CD14-positive monocyte (primary cell): Measurements from ENCODE around the gene ADAMTS7. TPM values are rescaled to one million over a fixed set of nuclear protein-coding genes. Genes with fewer than 3 reads are reported as not detected.

Experiments used
- DNase-seq, 3 donors: peaks; one replicate each; pipeline ENCODE4 v3.0.0-alpha.2; 2011 to 2022
- H2AFZ ChIP-seq: 2 replicates; pipeline ENCODE4 v1.6.0; 2012; ENCODE audit warnings: mild to moderate bottlenecking, low read depth, low read length, inconsistent platforms; ENCODE audit not compliant: insufficient read depth, poor library complexity, severe bottlenecking
- H3K27ac ChIP-seq, 2 donors: 1 replicate in 1 of 2; 2 replicates in 1 of 2; pipeline ENCODE4 v1.5.1; 2012 to 2013; ENCODE audit warnings: low read length in 2 of 2, control low read depth in 1 of 2, inconsistent platforms in 1 of 2, low read depth in 1 of 2, mild to moderate bottlenecking in 1 of 2
- H3K27me3 ChIP-seq, 2 donors: one replicate each; pipeline versions ENCODE4 v1.6.0 to v1.6.1; 2011 to 2013; ENCODE audit warnings: low read length in 2 of 2; ENCODE audit not compliant: control insufficient read depth in 2 of 2, insufficient read depth in 2 of 2
- H3K36me3 ChIP-seq, 2 donors: replicated peaks in 1 of 2; 1 replicate in 1 of 2; 2 replicates in 1 of 2; pipeline versions ENCODE4 v1.5.1 to v1.6.1; 2012 to 2013; ENCODE audit warnings: low read length in 2 of 2, control low read depth in 1 of 2, inconsistent platforms in 1 of 2, mild to moderate bottlenecking in 1 of 2; ENCODE audit not compliant: insufficient read depth in 2 of 2, control insufficient read depth in 1 of 2
- H3K4me1 ChIP-seq, 2 donors: 1 replicate in 1 of 2; 2 replicates in 1 of 2; pipeline versions ENCODE4 v1.5.1 to v1.6.1; 2012 to 2013; ENCODE audit warnings: low read length in 2 of 2, control low read depth in 1 of 2, inconsistent platforms in 1 of 2, mild to moderate bottlenecking in 1 of 2, moderate library complexity in 1 of 2; ENCODE audit not compliant: insufficient read depth in 2 of 2, control insufficient read depth in 1 of 2
- H3K4me2 ChIP-seq: replicated peaks from 2 replicates; pipeline ENCODE3; 2012; ENCODE audit warnings: low read length, moderate library complexity, mild to moderate bottlenecking; ENCODE audit not compliant: poor library complexity, severe bottlenecking; ENCODE audit errors: extremely low read depth
- H3K4me3 ChIP-seq, 3 experiments: fragments of 200-600 bp in 1 of 3; sonication (generic) in 1 of 3; replicated peaks in 1 of 3; 1 replicate in 2 of 3; 2 replicates in 1 of 3; pipeline ENCODE4 v1.5.1; 2011 to 2013; ENCODE audit warnings: low read length in 3 of 3, mild to moderate bottlenecking in 3 of 3, control low read depth in 2 of 3, low read depth in 2 of 3, inconsistent platforms in 1 of 3, moderate library complexity in 1 of 3
- H3K79me2 ChIP-seq: 2 replicates; pipeline ENCODE4 v1.6.0; 2012; ENCODE audit warnings: mild to moderate bottlenecking, control low read depth, inconsistent platforms, low read length, moderate library complexity; ENCODE audit not compliant: insufficient read depth
- H3K9ac ChIP-seq: 2 replicates; pipeline ENCODE4 v1.6.0; 2017; ENCODE audit warnings: low read length, mild to moderate bottlenecking; ENCODE audit not compliant: insufficient read depth, poor library complexity, severe bottlenecking
- H3K9me3 ChIP-seq, 2 donors: replicated peaks in 1 of 2; 1 replicate in 1 of 2; 2 replicates in 1 of 2; pipeline versions ENCODE4 v1.5.1 to v1.6.1; 2012 to 2013; ENCODE audit warnings: low read length in 2 of 2, control low read depth in 1 of 2; ENCODE audit not compliant: control insufficient read depth in 1 of 2, insufficient read depth in 1 of 2
- H4K20me1 ChIP-seq: 2 replicates; pipeline ENCODE4 v1.6.0; 2012; ENCODE audit warnings: mild to moderate bottlenecking, low read length, control low read depth, moderate library complexity; ENCODE audit not compliant: insufficient read depth
- H3K27ac Mint-ChIP-seq, 7 donors: one replicate each; pipeline ENCODE4 v1.8.0; 2020; ENCODE audit warnings: mild to moderate bottlenecking in 7 of 7, mixed read lengths in 7 of 7, moderate library complexity in 6 of 7, inconsistent platforms in 2 of 7
- H3K27me3 Mint-ChIP-seq, 3 donors: one replicate each; pipeline ENCODE4 v1.8.0; 2021 to 2022; ENCODE audit warnings: low read depth in 3 of 3, mild to moderate bottlenecking in 3 of 3, mixed read lengths in 3 of 3, moderate library complexity in 3 of 3, inconsistent platforms in 1 of 3
- H3K36me3 Mint-ChIP-seq, 2 donors: one replicate each; pipeline ENCODE4 v1.8.0; 2020; ENCODE audit warnings: mixed read lengths in 2 of 2, inconsistent platforms in 1 of 2, mild to moderate bottlenecking in 1 of 2
- H3K4me1 Mint-ChIP-seq: one replicate; pipeline ENCODE4 v1.8.0; 2020; ENCODE audit warnings: mild to moderate bottlenecking, mixed read lengths
- H3K4me3 Mint-ChIP-seq, 2 donors: one replicate each; pipeline ENCODE4 v1.8.0; 2020; ENCODE audit warnings: mild to moderate bottlenecking in 2 of 2, mixed read lengths in 2 of 2, moderate library complexity in 1 of 2
- H3K9me3 Mint-ChIP-seq, 7 donors: one replicate each; pipeline ENCODE4 v1.8.0; 2020 to 2022; ENCODE audit warnings: mixed read lengths in 7 of 7, mild to moderate bottlenecking in 6 of 7, moderate library complexity in 6 of 7, inconsistent platforms in 2 of 7
- CTCF ChIP-seq: fragments of 200-600 bp; IDR thresholded peaks from one replicate; pipeline ENCODE4 v1.8.0; 2022; ENCODE audit warnings: antibody characterized with exemption, mild to moderate bottlenecking
- WGBS: methylation state at CpG from one replicate; pipeline ENCODE4 v1.1.5; 2013; ENCODE audit warnings: missing lambda C conversion rate; ENCODE audit not compliant: insufficient coverage; 5-methylcytosine and 5-hydroxymethylcytosine counted together
- intact Hi-C, 2 donors: fragments of 100-400 bp; cut with micrococcal nuclease; formaldehyde crosslinking; loops; one replicate each; pipeline versions ENCODE4 v1.15.0 to v1.15.1; 2023
- polyA plus RNA-seq, 3 donors: library from polyadenylated mRNA; depleted of rRNA in 1 of 3; unstranded in 2 of 3; stranded (reverse) in 1 of 3; fragments of 300-500 nt in 2 of 3; fragments of >200 nt in 1 of 3; fragmentation: Illumina TruSeq in 2 of 3; gene quantifications; 1 replicate in 2 of 3; 2 replicates in 1 of 3; pipeline ENCODE4 v1.2.3, GENCODE V29; 2012 to 2021

The ADAMTS7 gene
- polyA plus RNA-seq, 3 donors = not detected

GRCh38 chr15:78837131-78837530, 25.9 kb upstream of the ADAMTS7 start:
- Mint-ChIP-seq H3K27me3 (peaks cover 5 to 17% (median 6%) of the 10 kb centered on the region in 3 donors), H3K4me1 (no peaks in the 10 kb centered on the region), H3K4me3 (no peak overlapping the region), H3K36me3 (no peaks in the 10 kb centered on the region), H3K9me3 (peaks cover 0 to 2% (median 0%) of the 10 kb centered on the region in 7 donors), H3K27ac (no peak overlapping the region)
- no peak for DNase-seq
- Histone ChIP-seq H3K4me3 (no peak overlapping the region), H3K36me3 (no peaks in the 10 kb centered on the region), H3K79me2 (no peaks in the 10 kb centered on the region), H3K27me3 (no peaks in the 10 kb centered on the region), H3K4me1 (no peaks in the 10 kb centered on the region), H3K9ac (no peak overlapping the region), H3K27ac (no peak overlapping the region), H4K20me1 (no peaks in the 10 kb centered on the region), H2AFZ (no peak overlapping the region), H3K9me3 (no peaks in the 10 kb centered on the region), H3K4me2 (no peak overlapping the region)
- 100% methylated on average over 1 of the region's 2 CpGs for WGBS
- no peak for TF ChIP-seq CTCF
- intact Hi-C loops = no loop called here

- Mint-ChIP-seq H3K4me3 (no peak overlapping the region), H3K4me1 (peaks cover under 1% of the 10 kb centered on the region), H3K9me3 (peaks cover 0 to 9% (median 0%) of the 10 kb centered on the region in 7 donors), H3K27ac (no peak overlapping the region), H3K27me3 (peaks cover 7 to 23% (median 13%) of the 10 kb centered on the region in 3 donors), H3K36me3 (no peaks in the 10 kb centered on the region)
- no peak overlapping the region for H3K9ac ChIP-seq
- no peak overlapping the region for H3K4me3 ChIP-seq
- H3K4me2 ChIP-seq = no peak overlapping the region
- DNase-seq = no peak
- no peaks in the 10 kb centered on the region for H3K79me2 ChIP-seq
- TF ChIP-seq CTCF = no peak
- no peaks in the 10 kb centered on the region for H3K4me1 ChIP-seq
- H3K27ac ChIP-seq = no peak overlapping the region
- H2AFZ ChIP-seq = no peak overlapping the region
- intact Hi-C loops = no loop called here
- no peaks in the 10 kb centered on the region for H3K36me3 ChIP-seq
- no peaks in the 10 kb centered on the region for H3K9me3 ChIP-seq
- H3K27me3 ChIP-seq = peaks cover 0 to 3% of the 10 kb centered on the region in 2 donors
- no peaks in the 10 kb centered on the region for H4K20me1 ChIP-seq
- 100% methylated on average over 1 of the region's 1 CpG for WGBS
Measured at GRCh38 chr15:78836333-78836732, 25.1 kb upstream of the ADAMTS7 start.
